Limb (tissue), 2 donors: ENCODE data around the gene SMURF1.
A peak's percentile ranks its signal among the peaks of the same experiment; 100 is the strongest.

Experiments
- DNase-seq, 2 donors: peaks; one replicate each; pipeline ENCODE4 v3.0.0-alpha.2; 2016; ENCODE audit errors: extremely low spot score in 2 of 2

SMURF1 gene

GRCh38 chr7:99098286-99098823 is 45.6 kb downstream of the SMURF1 start:
- DNase-seq = no peak

- DNase-seq = no peak
These were observed 46.2 kb downstream of the SMURF1 start for GRCh38 chr7:99097730-99098129.

GRCh38 chr7:99096124-99096887 is 47.6 kb downstream of the SMURF1 start:
- no peak for DNase-seq

GRCh38 chr7:99095698-99096097 is 48.2 kb downstream of the SMURF1 start:
- no peak for DNase-seq

- DNase-seq = no peak
These were observed 49.5 kb downstream of the SMURF1 start for GRCh38 chr7:99094401-99094800.

- no peak for DNase-seq
These were observed 51.7 kb downstream of the SMURF1 start for GRCh38 chr7:99092064-99092720.

GRCh38 chr7:99090771-99091542 is 53.0 kb downstream of the SMURF1 start:
- peak in 1 of 2 donors; percentile 54 for DNase-seq

- no peak for DNase-seq
These were observed 53.8 kb downstream of the SMURF1 start for GRCh38 chr7:99089914-99090629.

GRCh38 chr7:99086944-99087343 is 57.0 kb downstream of the SMURF1 start:
- DNase-seq = no peak

- DNase-seq = no peak
These were observed 57.4 kb downstream of the SMURF1 start for GRCh38 chr7:99086532-99086931.

- no peak for DNase-seq
These were observed 60.2 kb downstream of the SMURF1 start for GRCh38 chr7:99083733-99084132.

GRCh38 chr7:99083068-99083651 is 60.7 kb downstream of the SMURF1 start:
- DNase-seq = no peak

GRCh38 chr7:99080679-99081078 is 63.2 kb downstream of the SMURF1 start:
- DNase-seq = no peak

GRCh38 chr7:99079104-99079503 is 64.8 kb downstream of the SMURF1 start:
- peak in 1 of 2 donors; percentile 21 for DNase-seq

GRCh38 chr7:99078416-99078815 is 65.5 kb downstream of the SMURF1 start:
- no peak for DNase-seq

GRCh38 chr7:99076615-99077014 is 67.3 kb downstream of the SMURF1 start:
- DNase-seq = no peak

GRCh38 chr7:99073839-99074446 is 70.0 kb downstream of the SMURF1 start:
- DNase-seq = no peak

GRCh38 chr7:99072126-99072525 is 71.8 kb downstream of the SMURF1 start:
- no peak for DNase-seq

- no peak for DNase-seq
These were observed 73.5 kb downstream of the SMURF1 start for GRCh38 chr7:99070361-99070760.

GRCh38 chr7:99061001-99061776 is 82.7 kb downstream of the SMURF1 start:
- DNase-seq = no peak
